Activated naive CD8-positive, alpha-beta T cell treated with anti-CD3 and anti-CD28 coated beads, Interleukin-2, amount 10 ng/mL, durations not matched to agents 7 days and 5 days (primary cell): ENCODE measurements around the gene ZNF804A. TPM values are rescaled to one million over a fixed set of nuclear protein-coding genes. Genes with fewer than 3 reads are reported as not detected.
"Not testable (repeated sequence)": the region's sequence is repeated elsewhere in the genome, so short reads cannot be mapped to it uniquely, and the experiment has no call there.

Experiments
- ATAC-seq: fragments of 150-1000 bp; cut with Tn5 transposase; one replicate; pipeline ENCODE4 v1.10.0; 2021; ENCODE audit warnings: low read depth, moderate library complexity
- POLR2A ChIA-PET: fragments of 350-600 bp; sonication (Branson Sonifier 250); formaldehyde crosslinking; loops from one replicate; lab custom pipeline; 2021; ENCODE audit warnings: antibody characterized with exemption; lab: Charles Lee
- DNase-seq: peaks from one replicate; pipeline ENCODE4 v3.0.0; 2021
- H3K27ac Mint-ChIP-seq: one replicate; pipeline ENCODE4 v1.8.0; 2022; ENCODE audit warnings: mild to moderate bottlenecking, mixed read lengths
- H3K27me3 Mint-ChIP-seq: one replicate; pipeline ENCODE4 v1.8.0; 2022; ENCODE audit warnings: mild to moderate bottlenecking, moderate library complexity, mixed read lengths
- H3K36me3 Mint-ChIP-seq: one replicate; pipeline ENCODE4 v1.8.0; 2021; ENCODE audit warnings: mild to moderate bottlenecking, mixed read lengths
- H3K4me1 Mint-ChIP-seq: one replicate; pipeline ENCODE4 v1.8.0; 2021; ENCODE audit warnings: mixed read lengths
- H3K4me3 Mint-ChIP-seq: one replicate; pipeline ENCODE4 v1.8.0; 2022; ENCODE audit warnings: mild to moderate bottlenecking, moderate library complexity, mixed read lengths
- H3K9me3 Mint-ChIP-seq: one replicate; pipeline ENCODE4 v1.8.0; 2021; ENCODE audit warnings: mixed read lengths
- total RNA-seq, 2 experiments: library from RNA; stranded (reverse); gene quantifications; one replicate each; pipeline ENCODE4 v1.2.3, GENCODE V29; 2021

ZNF804A gene
- total RNA-seq, 2 experiments from 2014 or later = 0.08 TPM; not detected in 1

- no peak overlapping the region for H3K27ac Mint-ChIP-seq
- H3K36me3 Mint-ChIP-seq = no peaks in the 10 kb centered on the region
- DNase-seq (no peak), ATAC-seq (no peak)
- H3K27me3 Mint-ChIP-seq = no peaks in the 10 kb centered on the region
- no peaks in the 10 kb centered on the region for H3K4me1 Mint-ChIP-seq
- no peaks in the 10 kb centered on the region for H3K9me3 Mint-ChIP-seq
- no peak overlapping the region for H3K4me3 Mint-ChIP-seq
- POLR2A ChIA-PET = no interaction called here
These were observed 236.5 kb downstream of the ZNF804A start for GRCh38 chr2:184834699-184835397.

GRCh38 chr2:184835398-184835715 is 237.0 kb downstream of the ZNF804A start:
- no peak for ATAC-seq
- no peaks in the 10 kb centered on the region for H3K27me3 Mint-ChIP-seq
- H3K27ac Mint-ChIP-seq = no peak overlapping the region
- no peaks in the 10 kb centered on the region for H3K36me3 Mint-ChIP-seq
- H3K4me3 Mint-ChIP-seq = no peak overlapping the region
- H3K4me1 Mint-ChIP-seq = no peaks in the 10 kb centered on the region
- H3K9me3 Mint-ChIP-seq = no peaks in the 10 kb centered on the region
- DNase-seq = no peak
- POLR2A ChIA-PET = no interaction called here

- no peaks in the 10 kb centered on the region for H3K27me3 Mint-ChIP-seq
- H3K27ac Mint-ChIP-seq = no peak overlapping the region
- ATAC-seq (no peak), DNase-seq (no peak)
- POLR2A ChIA-PET = no interaction called here
- no peaks in the 10 kb centered on the region for H3K4me1 Mint-ChIP-seq
- H3K36me3 Mint-ChIP-seq = no peaks in the 10 kb centered on the region
- H3K4me3 Mint-ChIP-seq = no peak overlapping the region
- H3K9me3 Mint-ChIP-seq = peaks cover 4% of the 10 kb centered on the region
These were observed 249.0 kb downstream of the ZNF804A start for GRCh38 chr2:184847331-184847730.

GRCh38 chr2:184849516-184849915 is 251.2 kb downstream of the ZNF804A start:
- ATAC-seq (no peak), DNase-seq (no peak)
- no peaks in the 10 kb centered on the region for H3K4me1 Mint-ChIP-seq
- no peaks in the 10 kb centered on the region for H3K36me3 Mint-ChIP-seq
- peaks cover 5% of the 10 kb centered on the region for H3K9me3 Mint-ChIP-seq
- no peak overlapping the region for H3K4me3 Mint-ChIP-seq
- no peak overlapping the region for H3K27ac Mint-ChIP-seq
- POLR2A ChIA-PET = no interaction called here
- no peaks in the 10 kb centered on the region for H3K27me3 Mint-ChIP-seq

GRCh38 chr2:184851576-184851975 is 253.2 kb downstream of the ZNF804A start:
- H3K36me3 Mint-ChIP-seq = no peaks in the 10 kb centered on the region
- H3K4me3 Mint-ChIP-seq = no peak overlapping the region
- POLR2A ChIA-PET = no interaction called here
- no peak for ATAC-seq
- no peaks in the 10 kb centered on the region for H3K4me1 Mint-ChIP-seq
- no peaks in the 10 kb centered on the region for H3K27me3 Mint-ChIP-seq
- H3K27ac Mint-ChIP-seq = no peak overlapping the region
- H3K9me3 Mint-ChIP-seq = peaks cover 5% of the 10 kb centered on the region
- no peak for DNase-seq

- no peak overlapping the region for H3K27ac Mint-ChIP-seq
- DNase-seq (no peak), ATAC-seq (no peak)
- H3K36me3 Mint-ChIP-seq = no peaks in the 10 kb centered on the region
- peaks cover 8% of the 10 kb centered on the region for H3K9me3 Mint-ChIP-seq
- H3K4me1 Mint-ChIP-seq = no peaks in the 10 kb centered on the region
- H3K4me3 Mint-ChIP-seq = no peak overlapping the region
- no peaks in the 10 kb centered on the region for H3K27me3 Mint-ChIP-seq
- POLR2A ChIA-PET = no interaction called here
These were observed 260.9 kb downstream of the ZNF804A start for GRCh38 chr2:184859187-184859586.

- POLR2A ChIA-PET = no interaction called here
- no peaks in the 10 kb centered on the region for H3K4me1 Mint-ChIP-seq
- ATAC-seq (no peak), DNase-seq (no peak)
- H3K27me3 Mint-ChIP-seq = no peaks in the 10 kb centered on the region
- H3K4me3 Mint-ChIP-seq = no peak overlapping the region
- H3K9me3 Mint-ChIP-seq = peaks cover 8% of the 10 kb centered on the region
- H3K36me3 Mint-ChIP-seq = no peaks in the 10 kb centered on the region
- H3K27ac Mint-ChIP-seq = no peak overlapping the region
These were observed 262.4 kb downstream of the ZNF804A start for GRCh38 chr2:184860744-184861143.

GRCh38 chr2:184875212-184875611 is 276.9 kb downstream of the ZNF804A start:
- Mint-ChIP-seq H3K4me3 (no peak overlapping the region), H3K4me1 (no peaks in the 10 kb centered on the region), H3K9me3 (no peaks in the 10 kb centered on the region), H3K27me3 (no peaks in the 10 kb centered on the region), H3K36me3 (no peaks in the 10 kb centered on the region), H3K27ac (no peak overlapping the region)
- ATAC-seq = no peak
- POLR2A ChIA-PET = no interaction called here
- no peak for DNase-seq

GRCh38 chr2:184875911-184876310 is 277.6 kb downstream of the ZNF804A start:
- Mint-ChIP-seq H3K36me3 (no peaks in the 10 kb centered on the region), H3K27ac (no peak overlapping the region), H3K9me3 (no peaks in the 10 kb centered on the region), H3K4me3 (no peak overlapping the region), H3K4me1 (no peaks in the 10 kb centered on the region), H3K27me3 (no peaks in the 10 kb centered on the region)
- POLR2A ChIA-PET = no interaction called here
- ATAC-seq (no peak), DNase-seq (no peak)

GRCh38 chr2:184877909-184878308 is 279.6 kb downstream of the ZNF804A start:
- no peak overlapping the region for H3K27ac Mint-ChIP-seq
- ATAC-seq = no peak
- H3K4me3 Mint-ChIP-seq = no peak overlapping the region
- DNase-seq = no peak
- POLR2A ChIA-PET = no interaction called here
- H3K27me3 Mint-ChIP-seq = no peaks in the 10 kb centered on the region
- H3K9me3 Mint-ChIP-seq = peaks cover 2% of the 10 kb centered on the region
- H3K4me1 Mint-ChIP-seq = no peaks in the 10 kb centered on the region
- no peaks in the 10 kb centered on the region for H3K36me3 Mint-ChIP-seq

GRCh38 chr2:184879671-184880070 is 281.3 kb downstream of the ZNF804A start:
- Mint-ChIP-seq H3K27ac (no peak overlapping the region), H3K36me3 (no peaks in the 10 kb centered on the region), H3K4me1 (no peaks in the 10 kb centered on the region), H3K4me3 (no peak overlapping the region), H3K27me3 (no peaks in the 10 kb centered on the region), H3K9me3 (peaks cover 2% of the 10 kb centered on the region)
- DNase-seq (no peak), ATAC-seq (no peak)
- POLR2A ChIA-PET = no interaction called here

- H3K4me1 Mint-ChIP-seq, ATAC-seq, POLR2A ChIA-PET, H3K27ac Mint-ChIP-seq, DNase-seq, H3K4me3 Mint-ChIP-seq, H3K36me3 Mint-ChIP-seq, H3K27me3 Mint-ChIP-seq: not testable (repeated sequence)
- peaks cover 15% of the 10 kb centered on the region for H3K9me3 Mint-ChIP-seq
These were observed 288.3 kb downstream of the ZNF804A start for GRCh38 chr2:184886585-184886984.

GRCh38 chr2:184890311-184890710 is 292.0 kb downstream of the ZNF804A start:
- DNase-seq = no peak
- H3K9me3 Mint-ChIP-seq = peaks cover 13% of the 10 kb centered on the region
- H3K4me3 Mint-ChIP-seq = no peak overlapping the region
- POLR2A ChIA-PET = no interaction called here
- H3K27ac Mint-ChIP-seq = no peak overlapping the region
- no peaks in the 10 kb centered on the region for H3K36me3 Mint-ChIP-seq
- H3K27me3 Mint-ChIP-seq = no peaks in the 10 kb centered on the region
- ATAC-seq = no peak
- H3K4me1 Mint-ChIP-seq = no peaks in the 10 kb centered on the region

GRCh38 chr2:184904991-184905390 is 306.7 kb downstream of the ZNF804A start:
- no peak overlapping the region for H3K4me3 Mint-ChIP-seq
- H3K36me3 Mint-ChIP-seq = no peaks in the 10 kb centered on the region

GRCh38 chr2:184906160-184906559 is 307.8 kb downstream of the ZNF804A start:
- Mint-ChIP-seq H3K27me3 (no peaks in the 10 kb centered on the region), H3K27ac (no peak overlapping the region), H3K4me1 (no peaks in the 10 kb centered on the region), H3K9me3 (peaks cover 1% of the 10 kb centered on the region), H3K36me3 (no peaks in the 10 kb centered on the region), H3K4me3 (no peak overlapping the region)
- DNase-seq (no peak), ATAC-seq (no peak)
- POLR2A ChIA-PET = no interaction called here

More at GRCh38 chr2:184904991-184905390, 306.7 kb downstream of the ZNF804A start:
- H3K27ac Mint-ChIP-seq = no peak overlapping the region
- no peaks in the 10 kb centered on the region for H3K4me1 Mint-ChIP-seq
- H3K9me3 Mint-ChIP-seq = peaks cover 1% of the 10 kb centered on the region
- ATAC-seq (no peak), DNase-seq (no peak)
- POLR2A ChIA-PET = no interaction called here
- no peaks in the 10 kb centered on the region for H3K27me3 Mint-ChIP-seq
